ENCODE results near the gene TIE1.

Gene TIE1

GRCh38 chr1:43282220-43283195 is 18.3 kb upstream of the TIE1 start:
- TF ChIP-seq ZFX (IDR thresholded peaks at IDR 0.05) (no peak), CTCF (conservative IDR thresholded peaks at IDR 0.05) (no peak)
- no peak overlapping the region for H3K27ac ChIP-seq

DNA sequence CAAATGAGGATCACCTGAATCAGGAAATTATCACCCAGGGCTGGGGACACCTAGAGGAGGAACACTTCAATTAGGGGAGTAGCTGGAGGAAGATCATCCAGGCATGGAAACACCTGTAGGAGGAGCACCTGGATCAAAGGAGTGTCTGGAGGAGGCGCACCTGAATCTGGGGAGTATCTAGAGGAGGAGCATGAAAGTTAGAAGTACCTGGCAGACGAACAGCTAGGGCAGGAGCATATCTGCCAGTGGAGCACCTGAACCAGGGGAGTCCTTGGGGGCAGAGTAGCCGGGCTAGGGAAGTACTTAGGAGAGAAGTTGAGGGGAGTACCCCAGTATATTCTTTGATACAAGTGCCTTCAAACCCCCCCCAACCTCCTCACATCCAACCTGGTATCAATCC is 16.7 kb upstream of the TIE1 start:
- no peak for TF ChIP-seq CTCF (conservative IDR thresholded peaks at IDR 0.05)
- no peak for TF ChIP-seq ZFX (IDR thresholded peaks at IDR 0.05)
- H3K27ac ChIP-seq: no peak overlapping the region

- H3K27ac ChIP-seq: peak overlapping the region; percentile 66
- TF ChIP-seq ZFX (IDR thresholded peaks at IDR 0.05): no peak
- no peak for TF ChIP-seq CTCF (conservative IDR thresholded peaks at IDR 0.05)
Observed at GRCh38 chr1:43284546-43285110, 16.2 kb upstream of the TIE1 start.

DNA sequence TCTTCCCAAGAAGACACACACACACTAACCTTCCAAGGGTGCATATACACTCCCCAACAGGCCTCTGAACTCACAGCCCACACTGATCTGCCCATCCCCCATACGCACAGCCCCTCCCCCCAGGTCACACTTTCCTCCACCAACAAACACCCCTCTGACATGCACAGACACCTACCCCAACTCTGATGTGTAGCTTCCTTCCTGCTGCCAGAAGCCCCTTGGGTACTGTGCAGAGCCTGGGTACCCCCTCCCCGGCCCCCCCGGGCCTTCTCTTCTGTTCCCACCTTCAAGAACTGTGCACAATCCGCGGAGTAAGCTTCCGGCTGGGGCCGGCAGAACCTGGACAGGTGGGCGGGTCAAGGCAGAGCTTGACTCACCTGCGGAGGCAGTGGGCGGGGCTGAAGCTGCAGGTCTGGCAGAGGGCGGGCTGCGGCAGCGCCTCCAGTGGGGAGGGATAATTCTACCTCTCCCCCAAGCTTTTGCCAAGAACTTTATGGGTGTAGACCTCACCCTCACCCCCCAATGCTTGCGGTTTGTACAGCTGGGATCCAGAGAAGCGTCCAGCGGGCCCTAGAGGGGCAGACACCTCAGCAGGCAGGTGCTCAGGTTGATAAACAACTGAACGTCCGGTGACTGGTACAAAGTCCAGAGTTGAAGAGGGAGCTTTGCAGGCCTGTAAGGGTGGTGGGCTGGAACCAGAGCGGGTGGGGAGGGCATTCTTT is 15.4 kb upstream of the TIE1 start, which contains the start of gene C1orf210:
Gene C1orf210, minus strand, starts transcription at position 313 of the 722 bp plus-strand sequence. CDS start 2,311 bp downstream, outside the sequence.
- H3K27ac ChIP-seq: peak within 1 kb of the TSS; percentile 66
- TF ChIP-seq CTCF (conservative IDR thresholded peaks at IDR 0.05) (peak; percentile 93), ZFX (IDR thresholded peaks at IDR 0.05) (0 out of 2 replicates have a peak, but pooled peaks have one; percentile 15)

DNA sequence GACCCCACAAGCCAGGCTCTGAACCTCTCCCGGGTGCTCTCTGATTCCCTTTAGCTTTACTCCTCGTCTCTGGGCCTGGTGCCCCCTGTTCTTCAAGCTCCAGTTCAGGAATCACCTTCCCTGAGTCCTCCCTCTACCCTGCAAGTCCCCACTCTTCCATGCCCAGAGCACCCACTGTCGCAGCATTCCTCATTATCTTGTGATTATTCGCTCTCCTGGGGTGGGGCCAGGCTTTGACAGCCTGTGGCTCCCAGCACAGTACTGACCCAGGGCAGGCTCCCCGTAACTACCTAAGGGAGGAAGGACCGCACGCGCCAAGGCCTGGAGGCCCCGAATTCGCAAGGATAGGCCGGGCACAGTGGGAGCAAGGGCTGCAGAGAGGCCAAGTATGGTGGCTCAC is 14.7 kb upstream of the TIE1 start:
- peak overlapping the region; percentile 66 for H3K27ac ChIP-seq
- no peak for TF ChIP-seq CTCF (conservative IDR thresholded peaks at IDR 0.05)
- no peak for TF ChIP-seq ZFX (IDR thresholded peaks at IDR 0.05)

GRCh38 chr1:43286533-43286932 is 14.2 kb upstream of the TIE1 start:
- H3K27ac ChIP-seq: peak overlapping the region; percentile 66; the same call in 1 of the 2 replicates
- TF ChIP-seq ZFX (IDR thresholded peaks at IDR 0.05) (no peak), CTCF (conservative IDR thresholded peaks at IDR 0.05) (no peak)

Data from C4-2B (cell line).